Measurements from ENCODE around the gene CEP170B.

DNA sequence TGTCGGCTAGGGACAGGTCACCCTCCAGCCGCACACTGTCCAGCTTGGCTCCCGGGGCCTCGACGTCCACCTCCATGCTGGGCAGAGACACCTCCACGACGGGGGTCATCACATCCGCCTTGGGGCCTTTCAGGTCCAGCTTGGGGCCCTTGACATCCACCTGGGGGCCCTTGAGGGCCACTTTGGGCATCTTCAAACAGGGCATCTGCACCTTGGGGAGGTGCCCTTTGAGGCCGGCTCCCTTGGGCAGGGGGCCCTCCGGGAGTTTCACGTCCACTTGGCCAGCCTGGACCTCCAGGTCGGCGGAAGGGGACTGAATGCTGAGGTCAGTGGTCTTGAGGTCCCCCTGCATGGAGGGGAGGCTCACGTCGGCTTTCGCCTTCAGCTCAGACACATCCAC is 77.5 kb downstream of the CEP170B start:
- TF ChIP-seq, protein P1, sequence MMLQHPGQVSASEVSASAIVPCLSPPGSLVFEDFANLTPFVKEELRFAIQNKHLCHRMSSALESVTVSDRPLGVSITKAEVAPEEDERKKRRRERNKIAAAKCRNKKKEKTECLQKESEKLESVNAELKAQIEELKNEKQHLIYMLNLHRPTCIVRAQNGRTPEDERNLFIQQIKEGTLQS (IDR thresholded peaks at IDR 0.05) = no peak
- TF ChIP-seq, protein P2, sequence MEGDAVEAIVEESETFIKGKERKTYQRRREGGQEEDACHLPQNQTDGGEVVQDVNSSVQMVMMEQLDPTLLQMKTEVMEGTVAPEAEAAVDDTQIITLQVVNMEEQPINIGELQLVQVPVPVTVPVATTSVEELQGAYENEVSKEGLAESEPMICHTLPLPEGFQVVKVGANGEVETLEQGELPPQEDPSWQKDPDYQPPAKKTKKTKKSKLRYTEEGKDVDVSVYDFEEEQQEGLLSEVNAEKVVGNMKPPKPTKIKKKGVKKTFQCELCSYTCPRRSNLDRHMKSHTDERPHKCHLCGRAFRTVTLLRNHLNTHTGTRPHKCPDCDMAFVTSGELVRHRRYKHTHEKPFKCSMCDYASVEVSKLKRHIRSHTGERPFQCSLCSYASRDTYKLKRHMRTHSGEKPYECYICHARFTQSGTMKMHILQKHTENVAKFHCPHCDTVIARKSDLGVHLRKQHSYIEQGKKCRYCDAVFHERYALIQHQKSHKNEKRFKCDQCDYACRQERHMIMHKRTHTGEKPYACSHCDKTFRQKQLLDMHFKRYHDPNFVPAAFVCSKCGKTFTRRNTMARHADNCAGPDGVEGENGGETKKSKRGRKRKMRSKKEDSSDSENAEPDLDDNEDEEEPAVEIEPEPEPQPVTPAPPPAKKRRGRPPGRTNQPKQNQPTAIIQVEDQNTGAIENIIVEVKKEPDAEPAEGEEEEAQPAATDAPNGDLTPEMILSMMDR (IDR thresholded peaks at IDR 0.05; ENCODE audit: low read depth, low read length, missing input control) = no peak
- TF ChIP-seq FOXA1 (IDR thresholded peaks at IDR 0.05) (no peak), EGR1 (IDR thresholded peaks at IDR 0.05; ENCODE audit: low read depth in 2 of 2) (no peak), TAF1 (conservative IDR thresholded peaks at IDR 0.05) (no peak), RAD21 (IDR thresholded peaks at IDR 0.05) (no peak), YY1 (IDR thresholded peaks at IDR 0.05) (no peak), JUND (IDR thresholded peaks at IDR 0.05) (no peak), SP1 (IDR thresholded peaks at IDR 0.05) (no peak), HNF4G (IDR thresholded peaks at IDR 0.05) (no peak), GABPA (IDR thresholded peaks at IDR 0.05 in 1 of 2, conservative IDR thresholded peaks at IDR 0.05 in 1 of 2) (no peak)
- TF ChIP-seq, protein P3, sequence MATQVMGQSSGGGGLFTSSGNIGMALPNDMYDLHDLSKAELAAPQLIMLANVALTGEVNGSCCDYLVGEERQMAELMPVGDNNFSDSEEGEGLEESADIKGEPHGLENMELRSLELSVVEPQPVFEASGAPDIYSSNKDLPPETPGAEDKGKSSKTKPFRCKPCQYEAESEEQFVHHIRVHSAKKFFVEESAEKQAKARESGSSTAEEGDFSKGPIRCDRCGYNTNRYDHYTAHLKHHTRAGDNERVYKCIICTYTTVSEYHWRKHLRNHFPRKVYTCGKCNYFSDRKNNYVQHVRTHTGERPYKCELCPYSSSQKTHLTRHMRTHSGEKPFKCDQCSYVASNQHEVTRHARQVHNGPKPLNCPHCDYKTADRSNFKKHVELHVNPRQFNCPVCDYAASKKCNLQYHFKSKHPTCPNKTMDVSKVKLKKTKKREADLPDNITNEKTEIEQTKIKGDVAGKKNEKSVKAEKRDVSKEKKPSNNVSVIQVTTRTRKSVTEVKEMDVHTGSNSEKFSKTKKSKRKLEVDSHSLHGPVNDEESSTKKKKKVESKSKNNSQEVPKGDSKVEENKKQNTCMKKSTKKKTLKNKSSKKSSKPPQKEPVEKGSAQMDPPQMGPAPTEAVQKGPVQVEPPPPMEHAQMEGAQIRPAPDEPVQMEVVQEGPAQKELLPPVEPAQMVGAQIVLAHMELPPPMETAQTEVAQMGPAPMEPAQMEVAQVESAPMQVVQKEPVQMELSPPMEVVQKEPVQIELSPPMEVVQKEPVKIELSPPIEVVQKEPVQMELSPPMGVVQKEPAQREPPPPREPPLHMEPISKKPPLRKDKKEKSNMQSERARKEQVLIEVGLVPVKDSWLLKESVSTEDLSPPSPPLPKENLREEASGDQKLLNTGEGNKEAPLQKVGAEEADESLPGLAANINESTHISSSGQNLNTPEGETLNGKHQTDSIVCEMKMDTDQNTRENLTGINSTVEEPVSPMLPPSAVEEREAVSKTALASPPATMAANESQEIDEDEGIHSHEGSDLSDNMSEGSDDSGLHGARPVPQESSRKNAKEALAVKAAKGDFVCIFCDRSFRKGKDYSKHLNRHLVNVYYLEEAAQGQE (IDR thresholded peaks at IDR 0.05) = no peak
- TF ChIP-seq, protein P4, sequence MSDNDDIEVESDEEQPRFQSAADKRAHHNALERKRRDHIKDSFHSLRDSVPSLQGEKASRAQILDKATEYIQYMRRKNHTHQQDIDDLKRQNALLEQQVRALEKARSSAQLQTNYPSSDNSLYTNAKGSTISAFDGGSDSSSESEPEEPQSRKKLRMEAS (IDR thresholded peaks at IDR 0.05) = no peak
